GM13977 (cell line): Measurements from ENCODE around the gene KCTD1.

Source experiments
- DNase-seq: peaks from one replicate; pipeline ENCODE4 v3.0.0; 2012; ENCODE audit warnings: low spot score
- CTCF ChIP-seq: IDR thresholded peaks from 2 replicates; pipeline ENCODE4 v1.5.1; 2012; ENCODE audit warnings: mild to moderate bottlenecking, control low read depth; ENCODE audit not compliant: insufficient read depth; ENCODE audit errors: extremely low read depth, missing control alignments
- in situ Hi-C: fragments of 300-500 bp; cut with MboI; formaldehyde crosslinking; loops from one replicate; pipeline ENCODE4 v1.12.0; 2022; ENCODE audit warnings: low sequenced_read_pairs, low pct_unique_long_range_greater_than_20kb, mixed read lengths, inconsistent platforms; ENCODE audit not compliant: unreplicated experiment

The KCTD1 gene

GRCh38 chr18:26502823-26503222 is 45.5 kb downstream of the KCTD1 start:
- in situ Hi-C loops: no loop called here
- no peak for TF ChIP-seq CTCF

GRCh38 chr18:26497866-26498265 is 50.5 kb downstream of the KCTD1 start:
- in situ Hi-C loops: no loop called here
- no peak for TF ChIP-seq CTCF

More at GRCh38 chr18:26502823-26503222, 45.5 kb downstream of the KCTD1 start:
- no peak for DNase-seq

DNA sequence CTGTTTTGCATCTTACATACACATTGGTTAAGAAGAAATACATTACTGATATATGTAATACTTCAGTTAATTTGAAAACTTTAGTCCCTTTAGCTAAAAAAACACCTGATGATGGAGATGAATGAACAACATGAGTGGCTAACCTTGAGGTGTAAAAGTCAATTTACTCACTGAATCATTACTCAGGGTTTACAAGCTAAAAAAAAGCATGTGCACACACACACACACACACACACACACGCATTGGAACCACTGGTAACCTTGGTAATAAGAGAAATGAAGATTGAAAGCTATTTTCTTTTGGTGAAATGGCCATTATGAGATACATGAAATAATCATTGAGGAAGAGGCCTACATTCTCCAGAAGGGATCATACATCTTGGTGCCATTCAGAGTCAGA is 51.8 kb downstream of the KCTD1 start:
- no peak for DNase-seq
- in situ Hi-C loops: no loop called here
- TF ChIP-seq CTCF: no peak

More at GRCh38 chr18:26497866-26498265, 50.5 kb downstream of the KCTD1 start:
- no peak for DNase-seq

GRCh38 chr18:26495287-26495686 is 53.1 kb downstream of the KCTD1 start:
- no peak for TF ChIP-seq CTCF
- no peak for DNase-seq
- in situ Hi-C loops: no loop called here

DNA sequence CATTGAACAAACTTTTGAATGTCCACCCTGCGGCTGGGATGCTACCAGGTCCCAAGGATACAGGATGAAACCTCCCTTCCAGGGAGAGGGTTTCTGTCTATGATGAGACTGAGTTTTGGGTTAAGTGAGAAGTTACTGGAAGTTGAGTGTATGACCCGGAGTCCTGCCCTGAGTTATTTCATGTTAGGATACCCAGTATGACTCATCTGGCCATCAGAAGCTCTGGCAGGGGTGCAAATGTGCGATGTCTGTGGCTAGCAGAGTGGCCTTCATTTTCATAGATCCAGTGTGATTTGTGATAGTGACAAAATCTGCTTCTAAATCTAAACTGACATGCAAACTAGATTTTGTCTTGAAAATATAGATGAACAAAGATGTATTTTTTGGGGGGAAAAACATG is 55.3 kb downstream of the KCTD1 start:
- in situ Hi-C loops: no loop called here
- DNase-seq: no peak
- TF ChIP-seq CTCF: no peak

GRCh38 chr18:26491194-26491816 is 57.0 kb downstream of the KCTD1 start:
- TF ChIP-seq CTCF: no peak
- DNase-seq: no peak
- in situ Hi-C loops: no loop called here
